Esophagus muscularis mucosa (tissue), 3 donors: Measurements from ENCODE around the gene ZNF500.

Experiments used
- POLR2AphosphoS5 ChIP-seq, 2 donors: sonication (generic); formaldehyde crosslinking; IDR thresholded peaks; one replicate each; pipeline ENCODE4 v1.6.1; 2017; ENCODE audit warnings: antibody characterized with exemption in 2 of 2
- TF ChIP-seq, protein P1 (sequence below), 3 experiments: fragments of 200-600 bp in 2 of 3; fragments of 450-650 bp in 1 of 3; sonication (generic) in 2 of 3; IDR thresholded peaks; one replicate each; pipeline ENCODE4 v1.5.1; 2017 to 2019; ENCODE audit warnings: antibody characterized with exemption in 3 of 3, mild to moderate bottlenecking in 2 of 3, moderate library complexity in 1 of 3

DNA sequence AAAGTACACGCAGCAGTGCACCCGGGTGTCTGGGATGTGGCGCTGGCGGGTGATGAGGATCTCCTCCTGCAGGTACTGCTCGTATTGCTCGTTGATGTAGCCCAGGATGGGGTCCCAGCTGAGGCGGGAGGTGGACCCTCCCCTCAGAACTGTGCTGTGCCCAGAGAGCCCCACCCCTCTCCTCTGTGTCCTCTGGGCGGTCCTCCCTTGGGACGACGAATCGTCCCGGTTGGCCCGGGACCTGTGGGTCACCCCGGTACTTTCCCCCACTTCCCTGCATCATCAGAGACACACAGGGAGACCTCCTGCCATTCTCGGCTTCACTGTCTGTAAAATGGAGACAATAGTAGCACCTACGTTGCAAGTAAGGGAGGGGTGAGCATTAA, 17.0 kb upstream of the ZNF500 start:
- TF ChIP-seq, protein P1, sequence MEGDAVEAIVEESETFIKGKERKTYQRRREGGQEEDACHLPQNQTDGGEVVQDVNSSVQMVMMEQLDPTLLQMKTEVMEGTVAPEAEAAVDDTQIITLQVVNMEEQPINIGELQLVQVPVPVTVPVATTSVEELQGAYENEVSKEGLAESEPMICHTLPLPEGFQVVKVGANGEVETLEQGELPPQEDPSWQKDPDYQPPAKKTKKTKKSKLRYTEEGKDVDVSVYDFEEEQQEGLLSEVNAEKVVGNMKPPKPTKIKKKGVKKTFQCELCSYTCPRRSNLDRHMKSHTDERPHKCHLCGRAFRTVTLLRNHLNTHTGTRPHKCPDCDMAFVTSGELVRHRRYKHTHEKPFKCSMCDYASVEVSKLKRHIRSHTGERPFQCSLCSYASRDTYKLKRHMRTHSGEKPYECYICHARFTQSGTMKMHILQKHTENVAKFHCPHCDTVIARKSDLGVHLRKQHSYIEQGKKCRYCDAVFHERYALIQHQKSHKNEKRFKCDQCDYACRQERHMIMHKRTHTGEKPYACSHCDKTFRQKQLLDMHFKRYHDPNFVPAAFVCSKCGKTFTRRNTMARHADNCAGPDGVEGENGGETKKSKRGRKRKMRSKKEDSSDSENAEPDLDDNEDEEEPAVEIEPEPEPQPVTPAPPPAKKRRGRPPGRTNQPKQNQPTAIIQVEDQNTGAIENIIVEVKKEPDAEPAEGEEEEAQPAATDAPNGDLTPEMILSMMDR (IDR thresholded peaks at IDR 0.05) = no peak
- no peak for TF ChIP-seq POLR2AphosphoS5 (IDR thresholded peaks at IDR 0.05)
